Measurements from ENCODE around the gene PCDHGB7.

- TF ChIP-seq EGR1 (IDR thresholded peaks at IDR 0.05) (no peak), CREB1 (IDR thresholded peaks at IDR 0.05; ENCODE audit: low read depth) (no peak), EP300 (IDR thresholded peaks at IDR 0.05; ENCODE audit: borderline replicate concordance) (no peak), YY1 (IDR thresholded peaks at IDR 0.05; ENCODE audit: low read depth) (no peak), RAD21 (IDR thresholded peaks at IDR 0.05; ENCODE audit: low read depth) (no peak), CEBPB (IDR thresholded peaks at IDR 0.05) (no peak), TAF1 (IDR thresholded peaks at IDR 0.05; ENCODE audit: low read depth) (no peak), REST (IDR thresholded peaks at IDR 0.05; ENCODE audit: low read depth) (no peak), USF1 (IDR thresholded peaks at IDR 0.05) (no peak)
- TF ChIP-seq, protein P1, sequence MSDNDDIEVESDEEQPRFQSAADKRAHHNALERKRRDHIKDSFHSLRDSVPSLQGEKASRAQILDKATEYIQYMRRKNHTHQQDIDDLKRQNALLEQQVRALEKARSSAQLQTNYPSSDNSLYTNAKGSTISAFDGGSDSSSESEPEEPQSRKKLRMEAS (IDR thresholded peaks at IDR 0.05) = no peak
Observed at GRCh38 chr5:141411575-141411974, 5.9 kb upstream of the PCDHGB7 start.

Measured in Ishikawa (cell line).